Measurements from ENCODE around the gene HTN3. TPM values are rescaled to one million over a fixed set of nuclear protein-coding genes. Genes with fewer than 3 reads are reported as not detected.
"Not testable (repeated sequence)": the region's sequence is repeated elsewhere in the genome, so short reads cannot be mapped to it uniquely, and the experiment has no call there.

Gene HTN3
- total RNA-seq: not detected
- long read RNA-seq: 0 reads

GRCh38 chr4:70028159-70028558 is at the start of gene HTN3:
HTN3 (plus strand) TSS chr4:70028459; CDS start chr4:70030741, 2,282 bp downstream.
- ATAC-seq: not testable (repeated sequence)

GRCh38 chr4:69984030-69984443 is 44.2 kb upstream of the HTN3 start:
- no peak overlapping the region for H3K4me3 ChIP-seq
- no peak overlapping the region for H3K27ac ChIP-seq
- no peak for DNase-seq
- no peak for TF ChIP-seq CTCF (IDR thresholded peaks at IDR 0.05)
- H3K27me3 ChIP-seq: no peaks in the 10 kb centered on the region
- intact Hi-C loops (cut with DNase I): no loop called here
- no peaks in the 10 kb centered on the region for H3K9me3 ChIP-seq
- no peaks in the 10 kb centered on the region for H3K36me3 ChIP-seq
- no peaks in the 10 kb centered on the region for H3K4me1 ChIP-seq
- ATAC-seq: peak; percentile 83

More at GRCh38 chr4:70028159-70028558, at the start of gene HTN3:
- H3K27ac ChIP-seq; H3K4me3 ChIP-seq; H3K4me1 ChIP-seq; intact Hi-C loops (cut with DNase I); H3K9me3 ChIP-seq; H3K27me3 ChIP-seq; H3K36me3 ChIP-seq; DNase-seq: not testable (repeated sequence)

GRCh38 chr4:69986663-69987062 is 41.6 kb upstream of the HTN3 start:
- no peaks in the 10 kb centered on the region for H3K27me3 ChIP-seq
- no peaks in the 10 kb centered on the region for H3K9me3 ChIP-seq
- H3K27ac ChIP-seq: no peak overlapping the region
- ATAC-seq (no peak), DNase-seq (no peak)
- H3K36me3 ChIP-seq: no peaks in the 10 kb centered on the region
- intact Hi-C loops (cut with DNase I): no loop called here
- no peaks in the 10 kb centered on the region for H3K4me1 ChIP-seq
- no peak for TF ChIP-seq CTCF (IDR thresholded peaks at IDR 0.05)
- H3K4me3 ChIP-seq: no peak overlapping the region

GRCh38 chr4:69991016-69991415 is 37.2 kb upstream of the HTN3 start:
- H3K9me3 ChIP-seq: no peaks in the 10 kb centered on the region
- H3K27me3 ChIP-seq: no peaks in the 10 kb centered on the region
- H3K4me1 ChIP-seq: no peaks in the 10 kb centered on the region

GRCh38 chr4:69994782-69995181 is 33.5 kb upstream of the HTN3 start:
- Histone ChIP-seq H3K9me3 (no peaks in the 10 kb centered on the region), H3K27me3 (no peaks in the 10 kb centered on the region), H3K4me1 (no peaks in the 10 kb centered on the region), H3K36me3 (no peaks in the 10 kb centered on the region), H3K27ac (no peak overlapping the region), H3K4me3 (no peak overlapping the region)
- TF ChIP-seq CTCF (IDR thresholded peaks at IDR 0.05): no peak
- ATAC-seq: no peak
- intact Hi-C loops (cut with DNase I): no loop called here
- no peak for DNase-seq

More at GRCh38 chr4:69991016-69991415, 37.2 kb upstream of the HTN3 start:
- no peak for TF ChIP-seq CTCF (IDR thresholded peaks at IDR 0.05)
- DNase-seq (no peak), ATAC-seq (no peak)
- no peak overlapping the region for H3K4me3 ChIP-seq
- intact Hi-C loops (cut with DNase I): no loop called here
- H3K36me3 ChIP-seq: no peaks in the 10 kb centered on the region
- no peak overlapping the region for H3K27ac ChIP-seq

GRCh38 chr4:69995526-69996016 is 32.7 kb upstream of the HTN3 start, which contains the start of gene STATH:
STATH (plus strand) TSS chr4:69995966; CDS start chr4:69998438, 2,472 bp downstream.
- ATAC-seq: no peak
- H3K4me3 ChIP-seq: no peak within 1 kb of the TSS

More at GRCh38 chr4:69995526-69996016, 32.7 kb upstream of the HTN3 start, which contains the start of gene STATH:
- intact Hi-C loops (cut with DNase I): no loop called here
- no peak for DNase-seq
- Histone ChIP-seq H3K27ac (no peak within 1 kb of the TSS), H3K27me3 (no peaks in the 10 kb centered on the region), H3K4me1 (no peaks in the 10 kb centered on the region), H3K9me3 (no peaks in the 10 kb centered on the region), H3K36me3 (no peaks in the 10 kb centered on the region)
- no peak for TF ChIP-seq CTCF (IDR thresholded peaks at IDR 0.05)
